DMS53 (cell line): ENCODE results near the gene DDIAS.
"Not testable (repeated sequence)": the region's sequence is repeated elsewhere in the genome, so short reads cannot be mapped to it uniquely, and the experiment has no call there.

Source experiments
- DNase-seq: peaks from one replicate; lab custom pipeline; 2025; lab: John Stamatoyannopoulos, UW

DDIAS gene

DNA sequence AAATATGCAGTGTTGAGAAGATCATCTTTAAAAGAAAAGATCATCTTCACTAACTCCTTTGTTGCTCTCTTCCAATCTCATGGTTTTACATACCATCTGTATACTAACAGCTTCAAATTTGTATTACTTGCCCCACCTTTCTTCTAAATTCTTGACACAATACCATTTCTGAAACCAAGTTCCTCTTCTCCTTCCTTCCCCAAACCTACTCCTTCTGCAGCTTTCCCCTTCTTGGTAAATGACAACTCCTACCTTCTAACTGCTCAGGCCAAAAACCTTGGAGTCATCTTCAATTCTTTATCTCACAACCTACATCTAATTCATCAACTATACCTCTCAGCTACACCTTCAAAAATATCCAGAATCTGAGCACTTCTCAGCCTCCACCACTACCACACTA lies 10.6 kb upstream of the DDIAS start:
- no peak for DNase-seq

DNA sequence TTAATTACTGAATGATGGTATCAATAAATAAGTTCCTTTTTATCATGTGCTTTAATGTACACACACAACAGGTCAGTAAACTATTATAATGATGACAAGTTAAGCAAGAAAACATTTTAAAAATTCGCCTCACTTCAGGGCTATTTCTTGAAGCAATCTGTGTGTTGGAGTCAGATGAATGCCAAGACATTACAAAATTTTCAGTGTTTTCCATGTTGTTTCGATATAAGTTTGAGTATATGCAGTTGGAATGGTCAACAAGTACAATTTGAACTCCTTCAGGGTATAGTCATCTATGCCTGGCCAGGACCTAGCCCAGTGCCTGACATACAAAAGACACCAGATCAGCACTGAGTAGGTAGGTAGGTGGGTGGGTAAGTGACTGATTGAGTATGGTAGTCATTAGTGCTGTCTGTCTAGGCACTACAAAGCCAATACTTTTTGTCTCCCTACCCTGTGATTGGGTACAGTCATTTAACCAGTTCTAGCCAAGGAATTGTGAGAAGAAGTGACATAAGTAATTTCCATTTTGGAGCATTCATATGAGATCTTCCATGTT lies 8.8 kb upstream of the DDIAS start:
- DNase-seq: no peak

DNA sequence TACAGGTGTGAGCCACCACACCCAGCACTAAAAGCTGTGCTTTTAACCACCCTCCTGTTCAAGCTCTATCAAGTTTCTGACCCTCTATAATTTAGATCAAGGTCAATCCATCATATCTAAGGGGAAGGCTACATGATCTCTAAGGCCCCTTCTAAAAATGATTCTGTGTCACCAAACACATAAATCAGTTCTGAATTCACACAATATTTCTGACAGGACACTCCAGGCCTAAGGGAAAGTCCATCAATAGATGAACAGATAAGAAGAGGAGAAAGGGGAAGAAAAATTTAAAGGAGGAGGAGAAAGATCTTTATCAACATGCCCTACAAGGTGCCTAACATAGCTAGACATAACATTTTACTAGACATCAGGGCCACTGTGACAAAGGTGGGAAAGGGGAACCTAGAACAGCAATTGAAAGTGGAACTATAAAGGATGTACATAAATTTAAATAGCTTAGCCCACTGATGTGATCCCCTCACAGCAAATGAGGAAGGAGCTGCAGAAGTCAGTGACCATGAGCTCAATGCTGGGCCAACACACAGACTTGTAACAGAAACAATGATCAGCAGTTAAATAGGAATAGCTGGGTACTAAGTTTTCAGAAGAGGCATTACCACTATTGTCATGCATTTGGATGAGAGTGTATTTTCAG lies 6.0 kb upstream of the DDIAS start:
- DNase-seq: no peak

DNA sequence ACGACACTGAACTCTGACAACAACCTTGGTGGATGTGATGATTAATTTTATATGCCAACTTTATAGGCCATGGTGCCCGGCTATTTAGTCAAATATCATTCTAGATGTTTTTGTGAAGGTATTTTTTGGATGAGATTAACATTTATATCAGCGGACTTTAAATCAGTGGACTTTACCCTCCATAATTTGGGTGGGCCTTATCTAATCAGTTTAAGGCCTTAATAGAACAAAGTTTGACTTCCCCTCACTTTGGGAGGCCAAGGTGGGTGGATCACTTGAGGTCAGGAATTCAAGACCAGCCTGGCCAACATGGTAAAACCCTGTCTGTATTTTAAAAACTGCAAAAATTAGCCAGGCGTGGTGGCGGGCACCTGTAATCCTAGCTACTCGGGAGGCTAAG lies 5.4 kb upstream of the DDIAS start:
- DNase-seq: no peak

DNA sequence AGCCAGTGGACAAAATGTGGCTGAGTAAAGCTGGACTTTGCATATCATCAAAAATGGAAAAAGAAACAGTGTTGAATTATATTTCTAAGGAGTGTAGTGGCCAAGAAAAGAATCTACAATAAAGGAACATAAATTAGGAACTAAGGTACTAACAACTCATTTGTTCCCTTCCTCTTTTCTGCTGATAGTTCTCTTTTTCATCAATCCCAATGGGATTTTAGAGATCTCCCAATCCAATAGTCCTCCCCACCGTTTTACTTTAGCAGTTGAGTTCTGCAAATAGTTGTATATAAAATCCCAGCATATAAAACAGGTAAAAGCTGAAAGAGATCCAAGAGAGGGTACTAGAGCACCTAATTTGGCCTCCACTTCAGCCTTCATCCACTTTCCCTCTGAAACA lies 3.3 kb upstream of the DDIAS start:
- no peak for DNase-seq

DNA sequence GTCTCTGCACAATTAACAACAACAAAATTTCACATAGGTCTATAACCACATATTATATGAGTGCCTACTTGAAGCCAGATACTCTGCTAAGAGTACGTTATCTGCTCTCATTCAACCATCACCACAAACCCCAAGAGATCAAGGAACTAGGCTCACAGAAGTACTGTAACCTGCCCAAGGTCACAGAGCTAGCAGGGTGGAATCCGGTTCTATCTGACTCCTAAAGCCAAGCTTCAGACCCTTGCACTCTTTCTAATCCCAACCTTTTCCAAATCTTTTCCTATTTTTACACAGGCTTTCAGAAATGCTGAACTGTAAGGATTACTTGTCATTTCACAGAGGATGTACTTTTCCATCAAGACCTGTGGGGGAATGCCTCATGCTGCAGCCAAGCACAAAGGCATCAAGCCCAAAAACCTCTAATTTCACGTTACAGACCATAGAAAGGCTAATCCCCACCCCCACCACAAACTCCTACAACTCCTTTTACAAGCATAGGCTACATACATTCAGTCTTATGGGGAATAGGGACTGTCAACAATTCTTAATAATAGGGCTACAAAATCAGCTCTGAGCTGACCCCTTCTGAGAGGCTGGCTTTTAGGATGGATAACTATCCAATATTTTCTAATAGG lies 2.2 kb upstream of the DDIAS start:
- peak; percentile 35 for DNase-seq

DNA sequence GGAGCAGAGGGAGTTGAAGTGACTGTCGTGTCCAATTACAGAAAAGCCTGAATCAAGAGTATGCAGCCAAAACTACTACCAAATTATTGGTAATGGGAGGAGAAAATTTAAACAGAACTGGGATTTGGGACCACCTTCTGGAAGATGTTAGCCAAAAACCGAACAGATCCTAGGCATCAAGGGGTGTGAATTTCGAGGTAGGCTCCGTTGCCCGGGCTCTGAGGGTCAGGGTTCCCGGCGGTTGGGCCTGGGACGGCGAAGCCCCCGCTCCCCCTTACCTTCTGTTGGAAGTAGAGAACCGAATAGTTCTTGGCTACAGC lies 1.6 kb upstream of the DDIAS start:
- DNase-seq: no peak

DNA sequence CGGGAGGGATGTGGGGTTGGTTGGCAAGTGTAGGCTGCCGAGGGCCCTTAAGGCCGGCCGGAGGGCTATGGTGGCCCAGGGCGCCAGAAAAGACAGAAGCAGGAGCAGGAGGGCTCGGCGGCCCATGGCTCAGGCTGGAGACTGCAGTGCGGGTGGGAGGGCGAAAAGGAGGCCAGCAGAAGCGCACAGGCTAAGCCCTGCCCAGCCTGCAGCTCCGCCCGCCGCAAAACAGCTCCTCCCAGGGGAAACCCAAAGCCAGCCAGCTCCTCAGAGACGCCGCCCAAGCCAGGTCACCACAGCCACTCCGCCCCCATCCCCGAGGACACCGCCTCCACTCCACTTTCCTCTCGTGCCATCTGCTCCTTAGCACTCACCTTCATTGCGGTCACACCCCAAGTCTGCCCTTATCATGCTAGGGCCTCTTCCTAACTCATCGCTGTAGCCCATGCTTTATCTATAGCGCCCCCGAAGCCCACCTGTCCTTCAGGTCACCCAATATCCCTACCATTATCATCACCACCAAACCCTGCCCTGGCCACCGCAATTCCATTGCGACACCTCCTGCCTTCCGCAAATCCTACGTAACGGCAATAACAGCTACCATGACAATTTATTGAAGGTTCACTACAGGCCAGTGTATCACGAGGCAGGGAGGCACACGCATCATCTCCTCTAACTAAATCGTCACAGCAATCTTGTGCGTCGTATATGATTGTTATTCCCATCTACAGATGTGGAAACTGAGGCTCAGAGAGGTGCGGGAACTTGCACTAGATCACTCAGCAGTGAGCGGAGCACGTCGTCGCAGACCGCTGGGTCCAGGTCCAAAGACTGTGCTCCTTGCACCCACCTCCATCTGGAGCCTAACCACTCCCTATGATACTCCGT lies 1.0 kb upstream of the DDIAS start, which contains the start of gene PRCP:
Gene PRCP, minus strand, starts transcription at position 154 of the 888 bp plus-strand sequence. Its CDS starts 28 bp downstream, at position 126.
- peak; percentile 100 for DNase-seq

DNA sequence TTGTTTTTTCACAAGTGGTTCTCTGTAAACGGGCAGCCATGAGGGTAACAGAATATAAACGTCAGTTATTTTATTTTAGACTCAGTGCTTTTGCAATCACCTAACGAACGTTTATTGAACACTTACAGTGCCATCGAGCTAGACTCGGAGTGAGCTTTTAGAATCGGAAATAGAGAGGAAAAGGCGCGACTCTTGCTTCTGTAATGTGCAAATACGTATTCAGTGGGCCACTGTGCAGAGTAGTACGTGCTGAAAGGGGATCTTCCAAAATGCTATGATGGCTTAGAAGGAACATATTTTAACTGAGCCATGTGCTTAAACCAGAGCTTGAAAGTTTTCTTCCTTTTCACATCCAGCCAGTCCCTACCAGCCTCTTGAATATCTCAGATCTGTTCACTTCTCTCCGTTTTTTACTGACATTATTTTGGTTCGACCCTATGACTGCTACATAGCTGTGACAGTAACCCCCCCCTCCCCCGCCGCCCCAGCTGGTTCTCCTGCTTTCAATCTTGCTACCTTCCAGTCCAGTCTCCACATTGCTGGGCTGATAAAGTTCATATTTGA lies 468 bp downstream of the DDIAS start:
- DNase-seq: peak; percentile 54

DNA sequence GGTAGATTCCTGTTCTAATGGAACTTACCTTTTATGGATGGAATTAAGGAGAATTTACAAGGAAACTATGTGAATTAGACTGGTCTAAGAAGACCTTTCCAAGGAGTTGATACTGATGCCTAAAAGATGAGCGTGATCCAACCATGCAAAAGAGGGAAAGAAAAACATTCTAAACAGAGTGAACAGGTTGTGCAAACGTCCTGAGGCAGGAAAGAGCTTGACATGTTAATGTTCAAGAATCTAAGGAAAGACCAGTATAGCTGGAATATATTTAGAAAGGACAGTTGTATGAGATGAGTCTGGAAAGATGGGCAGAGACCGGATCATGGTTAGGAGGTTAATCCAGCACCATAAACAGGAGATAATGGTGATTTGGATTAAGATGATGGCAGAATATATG lies 1.3 kb downstream of the DDIAS start:
- DNase-seq: no peak

DNA sequence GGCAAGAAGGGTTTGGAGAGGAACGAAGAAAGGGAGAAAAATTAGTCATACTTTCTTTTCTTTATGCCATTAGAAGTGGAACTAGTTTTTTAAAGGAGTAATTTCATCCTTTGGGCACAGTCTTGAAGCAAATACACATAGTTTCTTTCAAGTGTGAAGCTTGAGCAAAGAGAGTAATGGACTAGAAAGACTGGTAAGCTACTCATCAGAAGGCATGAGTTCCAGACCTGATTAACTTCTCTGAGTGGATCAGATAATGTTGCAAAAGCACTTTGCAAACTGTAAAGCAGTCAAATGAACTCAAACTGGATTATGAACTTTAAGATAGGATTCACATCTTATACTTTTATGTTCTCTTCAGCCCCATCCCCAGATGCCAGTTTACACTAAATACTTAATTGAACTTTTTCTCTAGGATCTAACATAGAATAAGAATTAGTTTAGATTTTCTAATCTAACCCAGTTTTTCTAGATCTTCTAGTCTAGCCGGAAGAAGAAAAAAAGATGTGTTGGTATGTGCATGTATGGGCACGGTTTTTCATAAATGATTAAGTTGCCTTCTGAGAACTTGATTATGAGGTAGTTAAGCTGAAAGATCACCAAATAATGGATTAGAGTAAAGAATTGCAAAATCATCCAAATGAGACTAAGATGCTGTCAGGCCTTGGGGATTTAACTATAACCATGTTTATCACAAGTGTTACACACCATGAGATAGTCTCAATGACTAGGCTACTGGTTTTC lies 2.5 kb downstream of the DDIAS start:
- no peak for DNase-seq

DNA sequence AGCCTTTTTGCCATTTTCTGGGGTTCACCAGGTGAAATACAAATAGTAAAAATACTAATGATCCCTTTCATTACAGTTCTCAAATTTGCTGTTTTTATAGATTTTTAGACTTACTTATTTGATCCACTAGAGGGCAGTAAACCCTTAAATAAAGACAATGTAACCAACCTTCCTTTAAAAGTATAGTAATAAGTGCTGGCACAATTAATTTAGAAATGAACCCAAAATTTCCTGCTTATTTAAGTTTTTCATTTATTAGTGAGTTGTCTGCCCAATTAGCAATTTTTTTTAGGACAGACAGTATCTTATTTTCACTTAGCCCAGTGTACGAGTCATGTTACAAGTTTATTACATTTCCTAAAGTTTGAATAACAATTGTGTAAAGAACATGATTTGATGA lies 4.7 kb downstream of the DDIAS start:
- peak; percentile 89 for DNase-seq

DNA sequence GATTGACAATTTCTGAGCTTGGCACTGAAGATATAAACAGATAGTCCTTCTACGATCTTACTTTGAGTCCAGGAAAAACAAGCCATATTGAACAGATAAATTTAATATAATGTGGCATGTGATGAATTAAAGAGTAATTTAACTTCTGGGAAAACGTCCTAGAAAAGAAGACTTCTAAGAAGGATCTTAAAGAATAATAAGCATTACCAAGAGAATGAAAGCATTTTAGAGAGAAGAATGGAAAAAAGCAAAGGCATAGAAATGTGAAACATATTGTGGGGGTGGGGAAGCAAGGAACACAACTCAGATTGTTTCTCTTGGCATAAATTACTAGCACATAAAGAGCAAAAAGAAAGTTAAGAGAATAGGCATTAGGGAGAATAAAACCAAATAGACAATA lies 5.4 kb downstream of the DDIAS start:
- DNase-seq: no peak

DNA sequence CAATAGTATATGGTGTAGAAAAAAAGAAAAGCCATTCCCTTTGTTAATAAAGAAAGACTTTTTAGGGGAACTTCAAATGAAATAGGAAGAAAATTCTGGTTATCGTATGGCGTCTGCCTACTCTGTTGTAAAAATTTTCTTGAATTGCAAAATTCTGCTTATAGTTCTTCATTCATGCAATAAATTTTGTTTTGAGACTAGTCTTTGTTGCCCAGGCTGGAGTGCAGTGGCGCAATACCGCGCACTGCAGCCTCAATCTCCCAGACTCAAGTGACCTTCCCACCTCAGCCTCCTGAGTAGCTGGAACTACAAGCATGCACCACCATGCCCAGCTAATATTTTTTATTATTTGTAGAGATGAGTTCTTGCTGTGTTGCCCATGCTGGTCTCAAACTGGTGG lies 5.8 kb downstream of the DDIAS start:
- no peak for DNase-seq

DNA sequence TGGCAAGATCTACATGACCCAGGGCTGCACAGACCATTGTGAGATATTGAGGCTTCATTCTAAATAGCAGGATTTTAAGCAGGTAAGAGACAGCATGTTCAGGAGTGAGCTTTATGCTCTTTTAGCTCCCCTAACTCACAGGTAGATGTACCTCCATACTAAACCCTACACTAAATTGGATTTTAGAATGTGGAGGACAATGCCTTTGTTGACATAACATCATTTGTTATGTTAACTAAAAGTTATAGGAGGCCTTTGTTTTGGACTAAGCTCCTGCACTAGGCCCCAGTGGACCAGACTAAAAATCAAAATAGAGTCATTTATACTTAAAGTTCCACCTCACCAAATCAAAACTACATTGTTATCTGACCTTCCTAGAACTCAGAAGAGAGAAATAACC lies 6.8 kb downstream of the DDIAS start:
- no peak for DNase-seq

DNA sequence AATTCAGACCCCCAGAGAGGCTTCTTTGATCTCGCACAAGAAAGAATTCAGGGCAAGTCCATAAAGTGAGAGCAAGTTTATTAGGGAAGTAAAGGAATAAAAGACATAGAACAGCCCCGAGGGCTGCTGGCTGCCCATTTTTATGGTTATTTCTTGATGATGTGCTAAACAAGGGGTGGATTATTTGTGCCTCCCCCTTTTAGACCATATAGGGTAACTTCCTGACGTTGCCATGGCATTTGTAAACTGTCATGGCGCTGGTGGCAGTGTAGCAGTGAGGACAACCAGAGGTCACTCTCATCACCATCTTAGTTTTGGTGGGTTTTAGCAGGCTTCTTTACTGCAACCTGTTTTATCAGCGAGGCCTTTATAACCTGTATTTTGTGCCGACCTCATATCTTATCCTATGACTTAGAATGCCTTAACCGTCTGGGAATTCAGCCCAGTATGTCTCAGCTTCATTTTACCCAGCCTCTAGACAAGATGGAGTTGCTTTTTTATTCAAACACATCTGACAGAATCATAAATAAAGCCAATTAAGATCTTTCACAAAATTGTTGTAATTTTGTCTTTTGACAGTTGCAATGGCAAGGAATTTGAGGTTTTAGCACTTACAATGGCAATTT lies 7.6 kb downstream of the DDIAS start:
- DNase-seq: no peak

DNA sequence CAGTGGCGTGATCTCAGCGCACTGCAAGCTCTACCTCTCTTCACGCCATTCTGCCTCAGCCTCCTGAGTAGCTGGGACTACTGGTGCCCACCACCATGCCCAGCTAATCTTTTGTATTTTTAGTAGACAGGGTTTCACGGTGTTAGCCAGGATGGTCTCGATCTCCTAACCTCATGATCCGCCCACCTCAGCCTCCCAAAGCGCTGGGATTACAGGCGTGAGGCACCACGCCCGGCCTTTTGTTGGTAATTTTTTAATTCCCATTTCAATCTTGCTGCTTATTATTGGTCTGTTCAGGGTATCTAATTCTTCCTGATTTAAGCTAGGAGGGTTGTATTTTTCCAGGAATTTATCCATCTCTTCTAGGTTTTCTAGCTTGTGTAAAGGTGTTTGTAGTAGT lies 18.2 kb downstream of the DDIAS start:
- DNase-seq: not testable (repeated sequence)

DNA sequence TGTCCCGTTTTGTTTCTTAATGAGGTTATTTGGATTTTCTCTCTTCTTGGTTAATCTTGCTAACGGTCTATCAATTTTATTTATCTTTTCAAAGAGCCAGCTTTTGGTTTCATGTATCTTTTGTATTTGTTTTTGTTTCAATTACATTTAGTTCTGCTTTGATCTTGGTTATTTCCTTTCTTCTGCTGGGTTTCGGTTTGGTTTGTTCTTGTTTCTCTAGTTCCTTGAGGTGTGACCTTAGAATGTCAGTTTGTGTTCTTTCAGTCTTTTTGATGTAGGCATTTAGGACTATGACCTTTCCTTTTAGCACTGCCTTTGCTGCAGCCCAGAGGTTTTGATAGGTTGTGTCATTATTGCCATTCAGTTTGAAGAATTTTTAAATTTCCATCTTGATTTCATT lies 18.7 kb downstream of the DDIAS start:
- not testable (repeated sequence) for DNase-seq

DNA sequence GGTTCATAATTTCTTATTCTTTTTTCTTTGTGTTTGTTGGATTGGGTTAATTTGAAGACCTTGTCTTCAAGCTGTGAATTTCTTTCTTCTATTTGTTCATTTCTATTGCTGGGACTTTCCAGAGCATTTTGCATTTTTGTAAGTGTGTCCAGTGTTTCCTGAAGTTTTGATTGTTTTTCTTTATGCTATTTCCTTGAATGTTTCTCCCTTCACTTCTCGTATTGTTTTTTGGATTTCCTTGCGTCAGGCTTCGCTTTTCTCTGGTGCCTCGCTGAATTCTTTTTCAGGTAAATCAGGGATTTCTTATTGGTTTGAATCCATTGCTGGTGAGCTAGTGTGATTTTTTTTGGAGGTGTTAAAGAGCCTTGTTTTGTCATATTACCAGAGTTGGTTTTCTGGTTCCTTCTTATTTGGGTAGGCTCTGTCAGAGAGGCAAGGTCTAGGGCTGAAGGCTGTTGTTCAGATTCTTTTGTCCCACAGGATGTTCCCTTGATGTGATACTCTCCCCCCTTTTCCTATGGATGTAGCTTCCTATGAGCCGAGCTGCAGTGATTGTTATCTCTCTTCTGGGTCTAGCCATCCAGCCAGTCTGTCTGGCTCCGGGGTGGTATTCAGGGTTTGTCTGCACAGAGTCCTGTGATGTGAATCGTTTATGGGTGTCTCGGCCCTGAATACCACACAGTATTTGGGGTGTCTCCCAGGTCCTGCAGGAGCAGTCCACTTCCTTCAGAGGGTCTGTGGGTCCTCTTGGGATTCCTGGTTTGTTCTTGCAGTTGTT lies 21.0 kb downstream of the DDIAS start:
- not testable (repeated sequence) for DNase-seq

DNA sequence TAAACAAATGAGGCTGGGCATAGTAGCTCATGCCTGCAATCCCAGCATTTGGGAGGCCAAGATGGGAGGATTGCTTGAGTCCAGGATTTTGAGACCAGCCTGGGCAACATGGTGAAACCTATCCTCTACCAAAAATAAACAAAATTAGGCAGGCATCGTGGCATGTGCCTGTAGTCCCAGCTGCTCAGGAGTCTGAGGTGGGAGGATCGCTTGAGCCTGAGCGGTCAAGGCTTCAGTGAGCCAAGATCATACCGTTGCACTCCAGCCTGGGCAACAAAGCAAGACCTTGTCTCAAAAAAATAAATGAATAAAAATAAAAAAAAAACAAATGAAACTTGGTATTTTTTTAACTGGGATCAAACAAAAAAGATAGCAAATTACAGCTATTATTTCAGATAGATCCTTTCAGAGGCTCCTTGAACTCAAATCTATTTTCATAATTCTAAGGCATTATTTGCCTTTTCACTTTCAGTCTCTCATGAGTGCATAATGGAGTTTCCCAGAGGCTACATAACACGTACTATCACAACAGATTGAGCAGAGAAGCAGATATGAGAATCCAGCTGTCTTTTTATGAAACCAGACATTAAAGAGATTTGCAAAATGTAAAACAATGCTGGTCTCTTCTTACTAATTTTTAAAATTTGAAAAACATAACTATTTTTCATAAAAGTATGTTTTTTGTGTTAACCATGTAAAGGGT lies 23.1 kb downstream of the DDIAS start:
- DNase-seq: no peak
